K562 (cell line): ENCODE measurements around the gene GPATCH3. TPM values are rescaled to one million over a fixed set of nuclear protein-coding genes. Genes with fewer than 3 reads are reported as not detected.
A peak's percentile ranks its signal among the peaks of the same experiment; 100 is the strongest.

ENCODE experiments used
- ATAC-seq: fragments of 200-7000 bp; cut with Tn5 transposase; 3 replicates; pipeline ENCODE4 v1.9.1; 2020; ENCODE audit warnings: moderate library complexity
- BruUV-seq: library from RNA; stranded (reverse); fragments of 400-500 nt; replicated peaks from 2 replicates; lab custom pipeline; 2021; lab: Mats Ljungman, UMichigan
- CTCF ChIA-PET: fragments of 300-600 bp; formaldehyde crosslinking; extraction: SDS; loops from one replicate; lab custom pipeline; 2021; ENCODE audit warnings: low intra/inter-chr PET ratio; lab: Yijun Ruan, JAX
- POLR2A ChIA-PET: fragments of 300-600, 350-650 bp; sonication (Branson Sonifier 250); formaldehyde crosslinking; extraction: SDS; loops from one replicate; lab custom pipeline; 2021; ENCODE audit warnings: antibody characterized with exemption, inconsistent platforms; lab: Yijun Ruan, JAX
- DNase-seq, 4 experiments: peaks; one replicate each; pipeline versions ENCODE4 v3.0.0 to v3.0.0-alpha.2; 2011 to 2018; ENCODE audit warnings: low spot score in 3 of 4, mixed read lengths in 3 of 4; ENCODE audit errors: extremely low read depth in 1 of 4
- FAIRE-seq: peaks from 2 replicates; lab custom pipeline; 2011; peaks lifted over from hg19 to GRCh38; lab: Jason Lieb, UNC
- H2AFZ ChIP-seq: 2 replicates; pipeline ENCODE4 v1.6.0; 2011; ENCODE audit warnings: low read depth, low read length, control low read depth, inconsistent platforms
- H3K27ac ChIP-seq: fragments of 200-600 bp; 3 replicates; pipeline ENCODE4 v1.8.0; 2011; ENCODE audit warnings: low read depth, mild to moderate bottlenecking, control low read depth, inconsistent platforms, low read length, moderate library complexity, mixed read lengths; ENCODE audit errors: extremely low read depth
- H3K27me3 ChIP-seq, 2 experiments: fragments of 300-600 bp in 1 of 2; 2 replicates in 1 of 2; 3 replicates in 1 of 2; pipeline versions ENCODE4 v1.6.0 to v1.8.0; 2011; ENCODE audit warnings: inconsistent platforms in 2 of 2, low read length in 2 of 2, mild to moderate bottlenecking in 1 of 2, mixed read lengths in 1 of 2, moderate library complexity in 1 of 2; ENCODE audit not compliant: control insufficient read depth in 2 of 2, insufficient read depth in 2 of 2
- H3K36me3 ChIP-seq: fragments of 300-600 bp; 3 replicates; pipeline ENCODE4 v1.8.0; 2011; ENCODE audit warnings: mild to moderate bottlenecking, low read length, inconsistent platforms; ENCODE audit not compliant: control insufficient read depth, insufficient read depth
- H3K4me1 ChIP-seq, 2 experiments: fragments of 200-600 bp in 1 of 2; replicated peaks in 1 of 2; 2 replicates in 1 of 2; 3 replicates in 1 of 2; pipeline versions ENCODE4 v1.5.1 to v1.8.0; 2011; ENCODE audit warnings: inconsistent platforms in 2 of 2, low read length in 2 of 2, mild to moderate bottlenecking in 1 of 2, mixed read lengths in 1 of 2, moderate library complexity in 1 of 2; ENCODE audit not compliant: control insufficient read depth in 2 of 2, insufficient read depth in 2 of 2
- H3K4me2 ChIP-seq: 2 replicates; pipeline ENCODE4 v1.6.1; 2011; ENCODE audit warnings: low read length, control low read depth, inconsistent platforms, mixed read lengths; ENCODE audit not compliant: insufficient read depth
- H3K4me3 ChIP-seq: fragments of 200-600 bp; sonication (generic), shearing (Covaris generic); 2 replicates; pipeline ENCODE4 v1.5.1; 2016; ENCODE audit warnings: control low read depth, inconsistent platforms
- H3K79me2 ChIP-seq: fragments of 200-600 bp; 3 replicates; pipeline ENCODE4 v1.8.0; 2011; ENCODE audit warnings: low read length, inconsistent platforms; ENCODE audit not compliant: control insufficient read depth, insufficient read depth
- H3K9ac ChIP-seq, 2 experiments: 2 replicates each; pipeline versions ENCODE4 v1.6.0 to v1.6.1; 2011; ENCODE audit warnings: low read depth in 2 of 2, low read length in 2 of 2, control low read depth in 1 of 2, inconsistent platforms in 1 of 2, mild to moderate bottlenecking in 1 of 2, mixed read lengths in 1 of 2; ENCODE audit not compliant: insufficient read depth in 1 of 2
- H3K9me1 ChIP-seq: one replicate; pipeline ENCODE4 v1.6.0; 2011; ENCODE audit warnings: inconsistent platforms, mild to moderate bottlenecking, low read length, moderate library complexity; ENCODE audit not compliant: control insufficient read depth, insufficient read depth
- H3K9me3 ChIP-seq: replicated peaks from 2 replicates; pipeline ENCODE4 v1.5.1; 2011; ENCODE audit warnings: low read depth, low read length, inconsistent platforms; ENCODE audit not compliant: control insufficient read depth, insufficient read depth
- H4K20me1 ChIP-seq: replicated peaks from 2 replicates; pipeline ENCODE4 v1.6.1; 2011; ENCODE audit warnings: low read length, inconsistent platforms, mixed read lengths; ENCODE audit not compliant: control insufficient read depth, insufficient read depth
- ELF4 ChIP-seq: fragments of 450-650 bp; formaldehyde crosslinking; IDR thresholded peaks from 2 replicates; pipeline ENCODE4 v1.4.0; 2022; ENCODE audit warnings: missing genetic modification characterization
- ESRRB ChIP-seq: fragments of 250-450 bp; sonication (Bioruptor Pico); IDR thresholded peaks from 2 replicates; pipeline ENCODE4 v1.5.0; 2020; ENCODE audit warnings: mild to moderate bottlenecking, moderate library complexity, borderline replicate concordance
- GMEB1 ChIP-seq: fragments of 250-450 bp; sonication (Bioruptor Pico); IDR thresholded peaks from 2 replicates; pipeline ENCODE4 v1.4.0; 2020; ENCODE audit warnings: mild to moderate bottlenecking
- KLF16 ChIP-seq: IDR thresholded peaks from 2 replicates; pipeline ENCODE4 v1.6.1; 2016; ENCODE audit warnings: antibody characterized with exemption
- MAX ChIP-seq: sonication (generic); formaldehyde crosslinking; IDR thresholded peaks from 2 replicates; pipeline ENCODE4 v1.9.0; 2022; ENCODE audit warnings: mild to moderate bottlenecking, missing genetic modification reagents
- MCM3 ChIP-seq: fragments of 450-650 bp; IDR thresholded peaks from 2 replicates; pipeline ENCODE4 v1.6.1; 2016
- POLR2G ChIP-seq: fragments of 200-400 bp; formaldehyde crosslinking; IDR thresholded peaks from 2 replicates; pipeline ENCODE4 v1.6.1; 2017; ENCODE audit warnings: low read depth, mild to moderate bottlenecking, antibody characterized with exemption, low read length, moderate library complexity
- POU5F1 ChIP-seq: fragments of 150-350 bp; IDR thresholded peaks from 2 replicates; pipeline ENCODE4 v1.6.1; 2014; ENCODE audit warnings: borderline replicate concordance, low read length, low read depth, mild to moderate bottlenecking; ENCODE audit not compliant: partially characterized antibody
- SFPQ ChIP-seq: fragments of 200-400 bp; formaldehyde crosslinking; IDR thresholded peaks from 2 replicates; pipeline ENCODE4 v1.6.1; 2017; ENCODE audit warnings: mild to moderate bottlenecking, low read depth, low read length, moderate library complexity
- ZC3H4 ChIP-seq: sonication (generic); formaldehyde crosslinking; IDR thresholded peaks from 2 replicates; pipeline ENCODE4 v1.9.0; 2021; ENCODE audit warnings: missing genetic modification reagents, borderline replicate concordance
- WGBS: fragments of 100-300 bp; shearing (Covaris generic); methylation state at CpG from one replicate; pipeline ENCODE4 v1.1.6; 2016; ENCODE audit warnings: low coverage, mixed read lengths; ENCODE audit not compliant: insufficient coverage; ENCODE audit errors: missing lambda C conversion rate; 5-methylcytosine and 5-hydroxymethylcytosine counted together
- in situ Hi-C: fragments of 300-500 bp; cut with MboI; formaldehyde crosslinking; loops from 4 replicates; pipeline ENCODE4 v1.15.0; 2018; ENCODE audit warnings: inconsistent platforms, mixed read lengths
- intact Hi-C: fragments of 100-400 bp; cut with micrococcal nuclease; formaldehyde crosslinking; loops from 2 replicates; pipeline ENCODE4 v1.14.2; 2022
- polyA plus RNA-seq, 8 experiments: library from polyadenylated mRNA; depleted of rRNA in 4 of 8; stranded (reverse) in 5 of 8; unstranded in 3 of 8; fragments of >200 nt; fragmentation: Nextera tagmentation in 2 of 8; fragmentation: Illumina TruSeq in 1 of 8; extraction: Ambion mirVana in 2 of 8; extraction: Trizol in 1 of 8; gene quantifications; 2 replicates each; pipeline versions ENCODE4 v1.2.1 to v1.2.3, GENCODE V29; 2011 to 2014; ENCODE audit warnings: inconsistent platforms in 1 of 8, missing spikeins in 1 of 8
- total RNA-seq, 7 experiments: library from RNA; depleted of rRNA in 6 of 7; stranded (reverse); fragments of >200 nt in 6 of 7; fragmentation: Illumina TruSeq in 2 of 7; extraction: Trizol in 2 of 7; gene quantifications; 2 replicates each; pipeline versions ENCODE4 v1.2.1 to v1.2.3, GENCODE V29; 2011 to 2021; ENCODE audit warnings: low replicate concordance in 1 of 7

Gene GPATCH3
- total and polyA plus RNA-seq, 9 of the 15 experiments (the other 6 are each of a cell fraction or from before 2014, with no cell fraction given) = 1.6 to 23.0 (median 13.3) TPM

- TSS peak; percentile 14 for BruUV-seq
- Histone ChIP-seq H3K9ac (peak overlapping the region in 1 of 2 experiments; percentile 65; a peak in 2 of 4 replicates), H3K36me3 (peaks cover 57% of the 10 kb centered on the region; the same call in 2 of the 3 replicates), H3K4me2 (no peak overlapping the region), H2AFZ (no peak overlapping the region), H3K9me3 (no peaks in the 10 kb centered on the region), H3K4me1 (peaks cover 0 to 11% of the 10 kb centered on the region in 2 experiments; a peak in 3 of 5 replicates), H3K27ac (no peak overlapping the region), H3K27me3 (no peaks in the 10 kb centered on the region), H4K20me1 (peaks cover 13% of the 10 kb centered on the region; the same call in 1 of the 2 replicates), H3K79me2 (no peaks in the 10 kb centered on the region), H3K9me1 (peaks cover 8% of the 10 kb centered on the region), H3K4me3 (no peak overlapping the region)
- ATAC-seq (no peak), DNase-seq (no peak), FAIRE-seq (no peak)
- in situ Hi-C loops (no loop called here), intact Hi-C loops (no loop called here)
- 83% methylated on average over 4 of the region's 5 CpGs for WGBS
- TF ChIP-seq POLR2G (peak; percentile 34; the same call in 1 of the 2 replicates), ESRRB (CRISPR knock-in tag) (no peak), ZC3H4 (CRISPR knock-in tag) (no peak), KLF16 (no peak)
- POLR2A ChIA-PET = interaction anchor here (0.6 to 1.5 kb wide), 12 partner anchors 8 to 1873 kb away, joined by 3 to 11 read pairs (median 3); partner anchors contain the start of genes SLC9A1 and ZDHHC18
- CTCF ChIA-PET = interaction anchor here (4.6 kb wide), 1 partner anchor 23 kb away, joined by 53 read pairs; no protein-coding TSS in a partner anchor
These were observed 45.4 kb downstream of the GPATCH3 start for GRCh38 chr1:26854906-26855305.

- CTCF ChIA-PET = interaction anchor here (1.5 to 4.6 kb wide), 2 partner anchors 24 to 244 kb away, joined by 5 to 53 read pairs; no protein-coding TSS in a partner anchor
- H3K79me2 ChIP-seq = no peaks in the 10 kb centered on the region
- H3K4me3 ChIP-seq = no peak overlapping the region
- no TSS peak for BruUV-seq
- POLR2A ChIA-PET = no interaction called here
- H4K20me1 ChIP-seq = peaks cover 13% of the 10 kb centered on the region
- ATAC-seq (no peak; the same call in 2 of the 3 replicates), DNase-seq (no peak), FAIRE-seq (no peak)
- H3K9me1 ChIP-seq = peaks cover 8% of the 10 kb centered on the region
- peak overlapping the region in 1 of 2 experiments; percentile 27; a peak in 2 of 4 replicates for H3K9ac ChIP-seq
- H2AFZ ChIP-seq = no peak overlapping the region
- in situ Hi-C loops = no loop called here
- H3K36me3 ChIP-seq = peaks cover 70% of the 10 kb centered on the region; the same call in 2 of the 3 replicates
- no peaks in the 10 kb centered on the region for H3K9me3 ChIP-seq
- no peaks in the 10 kb centered on the region for H3K27me3 ChIP-seq
- 88% methylated on average over 10 of the region's 10 CpGs for WGBS
- no peak overlapping the region for H3K27ac ChIP-seq
- H3K4me1 ChIP-seq = peaks cover 0 to 15% of the 10 kb centered on the region in 2 experiments; a peak in 3 of 5 replicates
- no peak overlapping the region for H3K4me2 ChIP-seq
- intact Hi-C loops = loop anchor here (1.0 kb wide), 1 partner anchor 25 kb away; no protein-coding TSS in a partner anchor
- TF ChIP-seq SFPQ (no peak), MCM3 (no peak), GMEB1 (CRISPR knock-in tag) (no peak), ELF4 (CRISPR knock-in tag) (no peak), MAX (CRISPR knock-in tag) (0 out of 2 replicates have a peak, but pooled peaks have one; percentile 3), POU5F1 (no peak)
These were observed 46.7 kb downstream of the GPATCH3 start for GRCh38 chr1:26853600-26853999.
